HG02610 (cell line): Measurements from ENCODE around the gene SLC1A4.
"Not testable (repeated sequence)": the region's sequence is repeated elsewhere in the genome, so short reads cannot be mapped to it uniquely, and the experiment has no call there.

Experiments
- ATAC-seq: cut with Tn5 transposase; IDR thresholded peaks from one replicate; pipeline ENCODE4 v1.9.1; 2021; ENCODE audit warnings: mild to moderate bottlenecking, moderate library complexity; ENCODE audit not compliant: unreplicated experiment

SLC1A4 gene

DNA sequence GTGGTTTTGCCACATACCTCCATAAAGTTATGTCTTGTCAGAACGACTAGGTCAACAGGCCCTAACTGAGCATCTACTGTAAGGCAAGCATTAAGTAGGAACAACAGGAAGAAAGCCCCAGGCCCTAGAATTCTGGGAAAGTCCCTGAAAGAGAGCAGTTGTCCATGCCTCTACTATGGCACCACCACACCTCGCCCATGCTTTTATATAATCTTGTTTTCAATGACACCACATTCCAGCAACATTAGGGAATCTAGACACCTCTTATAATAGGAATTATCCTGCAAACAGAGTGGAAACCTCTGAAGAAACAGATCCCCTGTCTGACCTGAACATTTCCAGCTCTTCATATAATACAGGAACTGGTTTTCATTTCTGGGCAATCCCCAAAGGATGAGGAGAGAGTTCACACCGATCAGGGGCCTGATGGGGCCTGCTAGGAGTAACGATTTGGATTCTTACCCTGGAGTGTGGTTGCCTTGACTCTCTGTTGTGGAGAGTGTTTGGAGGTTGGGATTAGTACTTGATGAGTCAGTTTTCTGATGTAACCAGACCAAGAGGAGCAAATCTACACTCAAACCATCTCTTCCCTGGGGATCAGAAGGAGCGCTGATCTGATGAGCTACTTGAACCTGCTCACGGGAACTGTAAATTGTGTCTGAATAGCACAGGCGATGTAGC, 35.1 kb downstream of the SLC1A4 start:
- ATAC-seq = no peak

DNA sequence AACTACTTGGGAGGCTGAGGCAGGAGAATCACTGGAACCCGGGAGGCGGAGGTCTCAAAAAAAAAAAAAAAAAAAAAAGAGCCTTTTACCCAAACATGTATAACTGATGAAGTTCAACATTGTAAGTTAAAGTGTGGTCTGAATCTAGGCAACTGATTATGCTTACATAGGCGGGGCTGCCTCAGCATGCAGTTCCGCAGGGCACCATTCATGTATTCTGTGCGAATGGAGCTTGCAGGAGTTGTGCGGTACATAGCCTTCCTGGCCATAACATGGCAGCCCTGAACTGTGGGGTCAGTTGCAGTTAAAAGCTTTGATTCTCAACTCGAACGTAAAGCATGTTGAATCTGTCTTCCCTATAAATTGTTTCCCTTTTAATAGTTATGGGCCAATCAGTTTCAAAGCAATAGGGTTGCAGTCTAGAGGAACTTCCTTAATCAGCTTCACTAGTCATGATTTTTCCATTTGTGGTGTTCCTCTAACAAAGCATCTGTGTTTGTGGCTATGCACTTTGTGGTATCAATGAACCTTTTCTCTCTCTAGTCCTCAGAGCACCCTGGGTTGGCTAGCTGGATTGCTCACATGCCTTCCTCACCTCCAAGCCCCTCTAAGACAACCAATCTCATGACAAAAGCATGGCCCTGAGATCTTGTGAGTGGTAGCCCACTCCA, 36.4 kb downstream of the SLC1A4 start:
- no peak for ATAC-seq

DNA sequence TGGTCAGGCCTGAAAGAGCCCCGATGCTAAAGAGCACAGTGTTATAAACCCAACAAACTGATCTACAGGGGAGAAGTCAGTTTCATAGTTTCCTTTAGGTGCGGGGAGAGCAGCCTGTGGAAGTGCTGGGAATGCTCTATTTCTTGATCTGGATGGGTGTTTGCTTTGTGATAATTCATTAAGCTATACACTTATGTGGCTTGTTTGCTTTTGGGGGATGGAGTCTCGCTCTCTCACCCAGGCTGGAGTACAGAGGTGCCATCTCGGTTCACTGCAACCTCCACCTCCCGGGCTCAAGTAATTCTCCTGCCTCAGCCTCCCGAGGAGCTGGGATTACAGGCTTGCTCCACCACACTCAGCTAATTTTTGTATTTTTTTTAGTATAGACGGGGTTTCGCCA, 37.0 kb downstream of the SLC1A4 start:
- no peak for ATAC-seq

DNA sequence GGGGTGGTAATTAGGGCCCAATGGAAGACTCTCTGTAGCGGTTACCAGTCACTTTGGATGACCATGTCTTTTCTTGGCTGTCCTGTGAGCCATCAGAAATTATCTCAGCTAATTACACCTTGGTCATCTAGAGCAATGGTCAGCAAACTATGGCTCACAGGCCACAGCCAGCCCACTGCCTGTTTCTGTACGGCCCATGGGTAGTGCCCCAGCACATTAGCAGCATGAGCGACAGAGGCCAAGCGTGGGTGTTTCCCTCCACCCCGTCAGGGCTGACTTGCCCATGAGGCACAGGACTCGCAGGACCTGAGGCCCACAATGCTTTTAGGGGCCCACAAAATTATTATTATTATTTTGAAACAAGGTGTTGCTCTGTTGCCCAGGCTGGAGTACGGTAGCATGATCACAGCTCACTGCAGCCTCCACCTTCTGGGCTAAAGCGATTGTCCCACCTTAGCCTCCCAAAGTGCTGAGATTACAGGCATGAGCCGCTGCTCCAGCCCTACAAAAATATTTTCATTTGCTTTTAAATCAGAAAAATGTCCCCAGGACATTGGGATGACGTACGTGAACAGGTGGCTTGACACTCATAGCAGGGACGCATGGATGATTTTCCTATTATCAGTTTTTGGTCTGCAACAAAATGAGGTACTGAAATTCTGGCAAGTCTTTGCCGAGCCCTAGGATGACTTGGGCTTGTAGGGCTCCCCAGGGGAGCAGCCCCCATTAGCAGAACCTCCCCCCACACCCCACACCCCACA, 37.7 kb downstream of the SLC1A4 start:
- peak; percentile 33 for ATAC-seq

- no peak for ATAC-seq
Observed at GRCh38 chr2:65027616-65028244, 38.5 kb downstream of the SLC1A4 start.

DNA sequence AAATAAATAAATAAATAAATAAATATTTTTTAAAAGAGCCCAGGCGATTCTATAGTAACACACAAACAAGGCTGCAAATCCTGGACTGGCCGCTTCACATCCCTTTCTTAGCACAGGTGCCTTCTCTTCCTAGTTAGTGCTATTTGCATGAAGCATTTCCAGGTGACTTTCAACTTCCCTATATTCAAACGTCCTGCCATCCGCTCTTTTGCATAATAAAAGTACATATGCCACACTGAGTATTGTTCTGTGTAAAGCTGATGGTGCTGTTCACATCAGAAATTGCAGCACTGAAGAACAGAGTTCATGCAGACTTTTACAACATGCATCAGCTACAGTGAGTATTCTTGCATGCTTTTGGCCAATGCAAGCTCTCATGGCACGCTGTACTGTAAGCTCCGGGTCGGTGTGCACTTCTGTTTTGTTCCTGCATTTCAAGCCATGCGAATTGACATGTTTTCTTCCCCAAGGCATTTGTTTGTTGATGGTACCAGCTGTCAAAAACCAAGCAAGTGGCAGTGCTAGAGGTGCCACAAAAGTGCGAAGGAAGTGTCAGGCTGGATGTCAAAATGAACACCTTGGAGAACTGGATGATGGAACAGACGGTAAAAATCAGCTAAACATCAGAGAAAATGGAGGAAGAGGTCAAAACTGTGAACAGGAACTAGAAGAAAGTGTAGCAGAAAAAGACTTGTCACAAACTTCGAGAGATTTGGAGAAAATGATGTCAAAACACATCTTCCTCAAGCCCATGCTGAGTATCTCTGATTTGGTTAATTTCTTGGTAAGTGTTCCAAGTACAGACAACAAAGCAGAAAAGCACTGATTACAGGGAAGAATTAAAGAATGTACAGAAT, 41.5 kb downstream of the SLC1A4 start:
- ATAC-seq = no peak

DNA sequence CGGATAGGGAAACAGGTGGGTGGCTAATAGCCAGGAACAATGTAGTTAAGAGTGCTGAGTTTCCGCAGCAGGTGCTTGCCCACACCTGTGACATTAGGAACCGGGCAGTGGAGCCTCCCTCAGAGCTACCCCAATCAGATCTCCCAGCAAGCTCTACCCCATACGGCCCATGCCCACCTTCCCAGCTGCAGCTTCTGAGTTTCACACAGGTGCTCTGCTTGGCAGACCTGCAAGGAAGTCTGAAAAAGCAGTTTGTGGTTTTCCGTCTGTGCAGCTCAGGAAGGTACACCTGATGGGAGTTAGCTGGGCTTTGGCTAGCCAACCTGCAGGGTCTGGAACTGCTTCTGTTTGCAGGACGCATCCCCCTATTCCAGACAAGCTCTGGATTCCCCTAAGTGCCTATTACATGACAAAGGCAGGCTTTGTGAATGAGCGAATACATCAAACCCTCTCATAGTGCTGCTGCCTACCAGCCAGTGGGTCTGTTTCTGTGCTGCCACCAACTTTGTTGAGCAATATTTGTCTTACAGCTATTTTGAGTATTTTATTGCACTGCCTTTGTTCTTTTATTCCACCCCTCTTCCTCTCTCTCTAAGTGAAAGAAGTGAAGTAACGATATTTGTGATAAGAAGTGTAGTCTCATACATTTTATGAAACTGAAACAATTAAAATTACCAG, 42.3 kb downstream of the SLC1A4 start:
- ATAC-seq = peak; percentile 18

GRCh38 chr2:65032019-65032975, 43.1 kb downstream of the SLC1A4 start:
- peak; percentile 11 for ATAC-seq

- ATAC-seq = no peak
Observed at GRCh38 chr2:65033178-65033577, 44.0 kb downstream of the SLC1A4 start.

GRCh38 chr2:65033667-65034066, 44.5 kb downstream of the SLC1A4 start:
- ATAC-seq = not testable (repeated sequence)

DNA sequence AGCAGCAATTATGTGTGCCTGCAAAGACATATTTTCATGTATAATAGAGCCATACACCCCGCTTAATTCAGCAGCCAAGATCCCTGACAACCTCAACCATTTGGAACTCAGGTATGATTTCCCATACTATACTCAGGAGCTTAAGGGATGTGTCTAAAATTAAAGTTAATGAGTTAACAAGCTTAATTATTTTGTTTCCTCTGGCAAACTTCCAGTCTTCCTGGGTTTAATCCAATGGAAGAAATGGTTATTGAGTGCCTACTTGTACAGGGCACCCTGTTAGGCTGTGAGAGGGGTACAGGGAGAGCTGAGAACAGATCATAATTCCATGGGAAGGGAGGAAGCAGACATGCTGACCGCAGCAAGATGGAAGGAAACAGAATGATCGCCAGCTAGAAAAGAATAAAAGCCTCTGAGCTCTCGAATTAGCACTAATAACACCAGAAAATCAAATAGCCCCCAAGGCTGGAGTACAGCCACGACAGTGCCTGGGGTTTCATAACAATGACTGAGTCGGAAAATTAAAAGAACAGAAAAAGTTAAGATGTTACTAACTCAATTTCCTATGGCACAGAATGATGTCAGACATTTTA, 46.2 kb downstream of the SLC1A4 start:
- no peak for ATAC-seq

- no peak for ATAC-seq
Observed at GRCh38 chr2:65037178-65037577, 48.0 kb downstream of the SLC1A4 start.

DNA sequence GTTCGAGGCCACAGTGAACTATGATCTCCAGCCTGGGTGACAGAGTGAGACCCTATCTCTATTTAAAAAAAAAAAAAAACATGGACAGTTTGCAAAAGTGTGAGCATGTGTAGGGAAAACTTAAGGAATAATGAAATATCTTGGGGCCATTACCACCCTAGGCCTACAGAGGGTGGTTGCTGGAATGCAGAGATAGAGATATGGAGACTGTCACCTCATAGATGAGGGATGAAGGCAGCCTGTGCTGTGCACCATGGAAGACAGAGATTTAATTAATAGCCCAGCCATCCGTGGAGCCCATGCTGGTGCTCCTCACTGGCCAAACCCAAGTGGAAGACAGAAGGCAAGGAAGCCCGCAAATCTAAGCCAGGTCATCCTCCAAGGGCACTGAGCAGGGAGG, 50.4 kb downstream of the SLC1A4 start:
- no peak for ATAC-seq

DNA sequence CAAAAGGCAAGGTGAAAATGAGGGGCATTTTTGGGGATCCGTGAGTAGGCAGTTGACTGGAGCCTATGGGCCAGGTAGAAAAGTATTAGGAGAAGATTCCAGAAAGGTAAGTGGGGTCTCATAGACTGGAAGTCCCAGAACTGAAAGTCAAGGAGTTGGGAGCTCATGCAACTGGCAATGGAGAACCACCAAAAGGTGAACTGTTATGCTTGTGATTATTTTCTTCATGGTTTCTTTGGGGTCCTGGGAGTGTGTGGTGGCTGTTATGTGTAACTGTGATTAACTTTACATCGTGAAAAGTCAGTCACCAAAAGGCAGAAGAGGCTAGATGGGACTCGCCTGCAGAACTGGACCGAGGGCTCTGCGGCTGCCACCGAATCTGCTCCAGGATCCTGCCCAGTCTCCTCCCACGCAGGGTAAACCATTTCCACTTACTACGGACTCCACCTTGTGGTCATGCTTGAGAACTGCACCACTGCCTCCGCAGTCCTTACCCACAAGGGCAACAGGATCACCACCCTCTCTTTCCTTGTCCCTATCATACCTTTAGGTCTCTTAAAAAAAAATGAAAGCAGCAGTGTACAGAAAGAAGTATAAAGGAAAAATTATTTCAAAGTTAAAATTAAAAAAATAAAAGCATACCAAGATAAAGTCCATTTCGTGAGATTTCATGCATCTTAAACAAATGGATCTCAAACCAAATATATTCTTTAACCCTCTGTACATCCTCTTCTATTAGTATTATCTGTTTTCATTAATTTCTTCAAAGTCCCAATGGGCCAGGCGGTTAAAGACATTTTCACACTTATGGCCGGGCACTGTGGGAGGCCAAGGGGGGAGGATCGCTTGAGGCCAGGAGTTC, 51.4 kb downstream of the SLC1A4 start:
- ATAC-seq = peak; percentile 75

GRCh38 chr2:65043001-65043400, 53.8 kb downstream of the SLC1A4 start:
- ATAC-seq = no peak

DNA sequence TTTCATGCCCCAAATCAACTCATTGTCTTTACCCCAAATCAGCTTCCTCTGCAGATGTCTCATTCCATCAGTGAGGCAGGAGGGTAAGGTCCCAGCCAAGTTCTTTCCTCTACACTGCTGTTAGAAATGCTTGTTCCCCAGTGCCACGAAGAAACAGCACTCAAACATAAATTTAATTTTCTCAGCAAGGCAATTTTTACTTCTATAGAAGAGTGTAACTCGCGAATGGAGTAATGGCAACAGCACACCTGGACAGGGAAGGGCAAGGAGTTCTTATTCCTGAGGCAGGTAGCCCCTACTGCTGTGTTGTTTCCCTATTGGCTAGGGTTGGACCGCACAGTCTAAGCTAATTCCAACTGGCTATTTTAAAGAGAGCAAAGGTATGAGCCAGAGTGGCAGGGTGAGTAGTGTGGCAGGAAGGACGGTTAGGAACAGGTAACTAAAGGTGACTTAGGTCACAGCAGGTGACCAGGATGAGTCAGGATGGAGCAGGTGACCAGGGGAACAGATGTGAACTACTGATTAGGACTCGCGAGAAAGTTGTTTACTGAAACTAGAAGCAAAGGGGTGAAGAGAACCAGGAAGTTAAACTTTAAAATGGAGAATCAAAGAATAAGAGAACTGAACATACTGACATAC, 55.0 kb downstream of the SLC1A4 start:
- no peak for ATAC-seq

DNA sequence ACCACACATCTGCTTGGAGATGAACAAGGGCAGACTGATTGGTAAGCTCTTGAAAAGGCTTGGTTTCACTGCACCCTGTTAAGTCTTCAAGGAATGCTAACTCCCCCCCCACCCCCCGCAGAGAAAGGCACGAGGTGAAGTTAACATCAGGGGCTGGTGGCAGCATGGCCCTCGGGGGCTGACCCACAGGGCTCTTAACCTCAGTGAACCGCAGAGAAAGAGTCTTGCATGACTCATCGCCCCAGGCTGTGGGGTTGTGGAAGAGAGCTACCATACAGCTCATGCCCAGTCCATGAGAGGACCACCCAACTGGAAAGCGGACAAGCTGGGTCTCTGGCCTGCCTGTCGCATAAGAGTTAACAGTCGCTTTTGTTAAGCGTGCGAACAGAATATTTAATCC, 56.5 kb downstream of the SLC1A4 start:
- ATAC-seq = no peak
